ENCODE results near the gene CLSTN3. TPM values are rescaled to one million over a fixed set of nuclear protein-coding genes. Genes with fewer than 3 reads are reported as not detected.

Gene CLSTN3
- total RNA-seq, 1 experiment from 2014 or later = 24.7 TPM

DNA sequence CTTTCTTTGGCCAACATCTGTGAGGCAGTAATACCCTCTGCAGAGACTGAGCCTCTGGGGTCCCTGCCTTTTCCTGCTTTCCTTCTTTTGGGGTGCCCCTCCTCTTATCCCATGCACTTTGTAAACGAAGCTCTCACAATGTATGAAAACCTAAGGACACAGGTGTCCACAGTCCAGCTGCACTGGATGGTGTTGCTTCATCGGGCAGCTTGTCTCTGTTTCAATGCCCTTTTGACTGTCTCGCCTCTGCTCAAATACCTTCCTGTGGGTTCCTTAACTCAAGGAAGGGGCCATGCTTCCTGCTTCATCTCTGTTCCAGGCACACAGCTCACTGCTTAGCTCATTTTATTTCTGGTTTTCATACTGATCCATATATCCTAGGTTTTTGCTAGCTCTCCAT, 27.6 kb upstream of the CLSTN3 start:
- Mint-ChIP-seq H3K27me3 (ENCODE audit: low read depth) (no peaks in the 10 kb centered on the region), H3K4me1 (peaks cover under 1% of the 10 kb centered on the region), H3K9me3 (peaks cover 12% of the 10 kb centered on the region), H3K36me3 (peaks cover 29% of the 10 kb centered on the region), H3K4me3 (no peak overlapping the region), H3K27ac (no peak overlapping the region)
- TF ChIP-seq, protein P1, sequence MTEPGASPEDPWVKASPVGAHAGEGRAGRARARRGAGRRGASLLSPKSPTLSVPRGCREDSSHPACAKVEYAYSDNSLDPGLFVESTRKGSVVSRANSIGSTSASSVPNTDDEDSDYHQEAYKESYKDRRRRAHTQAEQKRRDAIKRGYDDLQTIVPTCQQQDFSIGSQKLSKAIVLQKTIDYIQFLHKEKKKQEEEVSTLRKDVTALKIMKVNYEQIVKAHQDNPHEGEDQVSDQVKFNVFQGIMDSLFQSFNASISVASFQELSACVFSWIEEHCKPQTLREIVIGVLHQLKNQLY (CRISPR knock-in tag; IDR thresholded peaks at IDR 0.05) = no peak
- TF ChIP-seq MYBL2 (CRISPR knock-in tag; IDR thresholded peaks at IDR 0.05) = no peak
- TF ChIP-seq, protein P2, sequence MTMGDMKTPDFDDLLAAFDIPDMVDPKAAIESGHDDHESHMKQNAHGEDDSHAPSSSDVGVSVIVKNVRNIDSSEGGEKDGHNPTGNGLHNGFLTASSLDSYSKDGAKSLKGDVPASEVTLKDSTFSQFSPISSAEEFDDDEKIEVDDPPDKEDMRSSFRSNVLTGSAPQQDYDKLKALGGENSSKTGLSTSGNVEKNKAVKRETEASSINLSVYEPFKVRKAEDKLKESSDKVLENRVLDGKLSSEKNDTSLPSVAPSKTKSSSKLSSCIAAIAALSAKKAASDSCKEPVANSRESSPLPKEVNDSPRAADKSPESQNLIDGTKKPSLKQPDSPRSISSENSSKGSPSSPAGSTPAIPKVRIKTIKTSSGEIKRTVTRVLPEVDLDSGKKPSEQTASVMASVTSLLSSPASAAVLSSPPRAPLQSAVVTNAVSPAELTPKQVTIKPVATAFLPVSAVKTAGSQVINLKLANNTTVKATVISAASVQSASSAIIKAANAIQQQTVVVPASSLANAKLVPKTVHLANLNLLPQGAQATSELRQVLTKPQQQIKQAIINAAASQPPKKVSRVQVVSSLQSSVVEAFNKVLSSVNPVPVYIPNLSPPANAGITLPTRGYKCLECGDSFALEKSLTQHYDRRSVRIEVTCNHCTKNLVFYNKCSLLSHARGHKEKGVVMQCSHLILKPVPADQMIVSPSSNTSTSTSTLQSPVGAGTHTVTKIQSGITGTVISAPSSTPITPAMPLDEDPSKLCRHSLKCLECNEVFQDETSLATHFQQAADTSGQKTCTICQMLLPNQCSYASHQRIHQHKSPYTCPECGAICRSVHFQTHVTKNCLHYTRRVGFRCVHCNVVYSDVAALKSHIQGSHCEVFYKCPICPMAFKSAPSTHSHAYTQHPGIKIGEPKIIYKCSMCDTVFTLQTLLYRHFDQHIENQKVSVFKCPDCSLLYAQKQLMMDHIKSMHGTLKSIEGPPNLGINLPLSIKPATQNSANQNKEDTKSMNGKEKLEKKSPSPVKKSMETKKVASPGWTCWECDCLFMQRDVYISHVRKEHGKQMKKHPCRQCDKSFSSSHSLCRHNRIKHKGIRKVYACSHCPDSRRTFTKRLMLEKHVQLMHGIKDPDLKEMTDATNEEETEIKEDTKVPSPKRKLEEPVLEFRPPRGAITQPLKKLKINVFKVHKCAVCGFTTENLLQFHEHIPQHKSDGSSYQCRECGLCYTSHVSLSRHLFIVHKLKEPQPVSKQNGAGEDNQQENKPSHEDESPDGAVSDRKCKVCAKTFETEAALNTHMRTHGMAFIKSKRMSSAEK (CRISPR knock-in tag; IDR thresholded peaks at IDR 0.05; ENCODE audit: borderline replicate concordance) = no peak
- TF ChIP-seq ATF1 (CRISPR knock-in tag; IDR thresholded peaks at IDR 0.05) = no peak
- TF ChIP-seq FOXK1 (CRISPR knock-in tag; IDR thresholded peaks at IDR 0.05) = no peak
- TF ChIP-seq HMGA2 (CRISPR knock-in tag; IDR thresholded peaks at IDR 0.05) = no peak
- TF ChIP-seq, protein P3, sequence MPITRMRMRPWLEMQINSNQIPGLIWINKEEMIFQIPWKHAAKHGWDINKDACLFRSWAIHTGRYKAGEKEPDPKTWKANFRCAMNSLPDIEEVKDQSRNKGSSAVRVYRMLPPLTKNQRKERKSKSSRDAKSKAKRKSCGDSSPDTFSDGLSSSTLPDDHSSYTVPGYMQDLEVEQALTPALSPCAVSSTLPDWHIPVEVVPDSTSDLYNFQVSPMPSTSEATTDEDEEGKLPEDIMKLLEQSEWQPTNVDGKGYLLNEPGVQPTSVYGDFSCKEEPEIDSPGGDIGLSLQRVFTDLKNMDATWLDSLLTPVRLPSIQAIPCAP (CRISPR knock-in tag; IDR thresholded peaks at IDR 0.05) = no peak
- CTCF ChIA-PET = interaction anchor here (0.8 to 2.0 kb wide), 3 partner anchors 9 to 42 kb away, joined by 3 to 7 read pairs (median 3); no protein-coding TSS in a partner anchor
- ATAC-seq = no peak
- POLR2A ChIA-PET = interaction anchor here (1.0 kb wide), 1 partner anchor 12 kb away, joined by 3 read pairs; no protein-coding TSS in a partner anchor
- DNase-seq (ENCODE audit: low spot score) = no peak

DNA sequence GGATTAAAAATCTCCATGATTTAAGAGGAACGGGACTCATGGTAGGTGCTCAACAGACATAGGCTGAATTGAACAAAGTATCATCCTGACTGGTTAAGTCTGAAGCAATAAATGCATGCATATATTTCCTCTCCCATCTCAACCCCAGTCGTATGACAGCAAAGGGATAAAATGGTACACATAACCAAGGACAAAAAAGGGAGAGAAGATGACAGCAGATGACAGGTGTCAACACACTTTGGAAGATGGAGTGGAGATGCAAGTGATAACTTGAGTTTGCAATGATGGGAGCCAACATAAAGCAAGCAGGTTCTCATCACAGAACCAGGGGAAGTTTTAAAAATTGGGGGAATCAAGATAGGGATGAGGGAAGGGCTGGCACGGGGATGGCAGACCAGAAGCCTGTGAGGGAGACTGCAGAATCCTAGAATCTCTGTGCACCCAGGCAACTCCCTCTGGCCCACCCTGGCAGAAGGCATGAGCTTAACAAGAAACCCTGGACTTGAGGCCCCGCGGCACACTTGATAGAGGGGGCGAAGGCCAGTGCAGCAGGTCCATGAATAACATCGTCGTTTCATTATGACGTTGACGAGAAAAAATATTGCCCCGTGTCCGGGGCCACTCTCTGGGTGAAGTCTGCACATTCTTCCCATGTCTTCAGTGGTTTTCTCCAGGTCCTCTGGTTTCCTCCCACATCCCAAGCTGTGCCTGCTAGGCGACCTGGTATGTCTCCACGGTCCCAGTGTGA, 26.2 kb upstream of the CLSTN3 start:
- TF ChIP-seq TEAD4 (CRISPR knock-in tag; IDR thresholded peaks at IDR 0.05) = no peak
- TF ChIP-seq NR3C1 (CRISPR knock-in tag; conservative IDR thresholded peaks at IDR 0.05; ENCODE audit: low read depth) = no peak
- TF ChIP-seq ETV6 (CRISPR knock-in tag; IDR thresholded peaks at IDR 0.05) = no peak
- TF ChIP-seq, protein P4, sequence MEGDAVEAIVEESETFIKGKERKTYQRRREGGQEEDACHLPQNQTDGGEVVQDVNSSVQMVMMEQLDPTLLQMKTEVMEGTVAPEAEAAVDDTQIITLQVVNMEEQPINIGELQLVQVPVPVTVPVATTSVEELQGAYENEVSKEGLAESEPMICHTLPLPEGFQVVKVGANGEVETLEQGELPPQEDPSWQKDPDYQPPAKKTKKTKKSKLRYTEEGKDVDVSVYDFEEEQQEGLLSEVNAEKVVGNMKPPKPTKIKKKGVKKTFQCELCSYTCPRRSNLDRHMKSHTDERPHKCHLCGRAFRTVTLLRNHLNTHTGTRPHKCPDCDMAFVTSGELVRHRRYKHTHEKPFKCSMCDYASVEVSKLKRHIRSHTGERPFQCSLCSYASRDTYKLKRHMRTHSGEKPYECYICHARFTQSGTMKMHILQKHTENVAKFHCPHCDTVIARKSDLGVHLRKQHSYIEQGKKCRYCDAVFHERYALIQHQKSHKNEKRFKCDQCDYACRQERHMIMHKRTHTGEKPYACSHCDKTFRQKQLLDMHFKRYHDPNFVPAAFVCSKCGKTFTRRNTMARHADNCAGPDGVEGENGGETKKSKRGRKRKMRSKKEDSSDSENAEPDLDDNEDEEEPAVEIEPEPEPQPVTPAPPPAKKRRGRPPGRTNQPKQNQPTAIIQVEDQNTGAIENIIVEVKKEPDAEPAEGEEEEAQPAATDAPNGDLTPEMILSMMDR (IDR thresholded peaks at IDR 0.05) = no peak
- TF ChIP-seq GABPB1 (CRISPR knock-in tag; IDR thresholded peaks at IDR 0.05) = no peak
- no peak overlapping the region for H3K4me3 Mint-ChIP-seq
- H3K4me1 Mint-ChIP-seq = peaks cover 6% of the 10 kb centered on the region
- ATAC-seq (no peak), DNase-seq (ENCODE audit: low spot score) (no peak)
- CTCF ChIA-PET = interaction anchor here (1.2 kb wide), 1 partner anchor 9 kb away, joined by 5 read pairs; no protein-coding TSS in a partner anchor
- H3K9me3 Mint-ChIP-seq = peaks cover 12% of the 10 kb centered on the region
- POLR2A ChIA-PET = interaction anchor here (0.6 kb wide), 1 partner anchor 524 kb away, joined by 3 read pairs; no protein-coding TSS in a partner anchor
- H3K36me3 Mint-ChIP-seq = peaks cover 22% of the 10 kb centered on the region
- H3K27ac Mint-ChIP-seq = no peak overlapping the region
- no peaks in the 10 kb centered on the region for H3K27me3 Mint-ChIP-seq (ENCODE audit: low read depth)

DNA sequence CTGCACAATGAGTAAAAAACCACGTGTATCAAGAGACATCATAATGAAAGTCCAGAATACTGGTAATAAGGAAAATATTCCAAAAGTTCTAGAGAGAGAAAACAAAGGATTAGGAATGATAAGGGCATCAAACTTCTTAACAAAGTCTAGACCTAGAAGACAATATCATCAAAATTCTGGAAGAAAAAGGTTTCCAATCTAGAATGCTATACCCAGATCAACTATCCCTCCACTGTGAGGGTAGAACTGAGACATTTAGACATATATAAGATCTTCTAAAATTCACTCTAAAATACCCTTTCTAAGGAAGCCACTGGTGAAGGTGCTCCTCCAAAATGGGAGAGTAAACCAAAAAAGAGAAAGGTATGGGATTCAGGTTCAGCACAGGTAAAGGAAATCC, 24.1 kb upstream of the CLSTN3 start:
- H3K36me3 Mint-ChIP-seq = peaks cover 18% of the 10 kb centered on the region
- POLR2A ChIA-PET = no interaction called here
- no peaks in the 10 kb centered on the region for H3K27me3 Mint-ChIP-seq (ENCODE audit: low read depth)
- H3K27ac Mint-ChIP-seq = no peak overlapping the region
- H3K9me3 Mint-ChIP-seq = peaks cover 12% of the 10 kb centered on the region
- ATAC-seq = no peak
- DNase-seq (ENCODE audit: low spot score) = no peak
- H3K4me1 Mint-ChIP-seq = peaks cover 8% of the 10 kb centered on the region
- TF ChIP-seq GRHL2 (CRISPR knock-in tag; IDR thresholded peaks at IDR 0.05; ENCODE audit: insufficient replicate concordance, severe bottlenecking) = no peak
- no peak for TF ChIP-seq ZNF263 (CRISPR knock-in tag; IDR thresholded peaks at IDR 0.05; ENCODE audit: low read depth)
- no peak for TF ChIP-seq ZNF416 (CRISPR knock-in tag; IDR thresholded peaks at IDR 0.05)
- CTCF ChIA-PET = interaction anchor here (0.8 kb wide), 1 partner anchor 61 kb away, joined by 3 read pairs; no protein-coding TSS in a partner anchor
- H3K4me3 Mint-ChIP-seq = no peak overlapping the region
